SU-DHL-6 (cell line): Measurements from ENCODE around the gene TBL1X.

ENCODE experiments used
- EZH2phosphoT487 ChIP-seq: fragments of 200-600 bp; sonication (generic), shearing (Covaris generic); conservative IDR thresholded peaks from 2 replicates; pipeline ENCODE4 v1.6.1; 2018; ENCODE audit warnings: mild to moderate bottlenecking, antibody characterized with exemption, low read length, moderate library complexity, mixed read lengths
- TF ChIP-seq, protein P1 (sequence below): fragments of 200-600 bp; sonication (generic); IDR thresholded peaks from one replicate; pipeline ENCODE4 v1.5.1; 2017; ENCODE audit warnings: antibody characterized with exemption, mild to moderate bottlenecking, low read length, moderate library complexity; ENCODE audit not compliant: insufficient read depth, poor library complexity, severe bottlenecking

DNA sequence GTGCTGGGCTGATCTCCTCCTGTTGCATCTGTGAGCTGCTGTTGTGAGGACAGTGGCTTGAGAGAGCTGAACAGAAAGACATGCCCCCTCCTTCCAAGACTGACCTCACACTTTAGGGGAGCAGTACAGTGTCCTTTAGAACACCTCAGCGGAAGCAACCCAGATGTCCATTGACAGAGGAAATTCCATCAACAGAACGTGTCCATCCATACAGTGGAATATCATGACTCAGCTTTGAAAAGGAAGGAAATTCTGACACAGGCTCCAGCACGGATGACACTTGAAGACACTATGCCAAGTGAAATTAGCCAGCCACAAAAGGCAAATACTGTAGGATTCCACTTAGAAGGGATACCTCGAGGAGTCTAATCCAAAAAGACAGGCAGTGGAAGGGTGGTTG is 197.3 kb downstream of the TBL1X start:
- TF ChIP-seq, protein P1, sequence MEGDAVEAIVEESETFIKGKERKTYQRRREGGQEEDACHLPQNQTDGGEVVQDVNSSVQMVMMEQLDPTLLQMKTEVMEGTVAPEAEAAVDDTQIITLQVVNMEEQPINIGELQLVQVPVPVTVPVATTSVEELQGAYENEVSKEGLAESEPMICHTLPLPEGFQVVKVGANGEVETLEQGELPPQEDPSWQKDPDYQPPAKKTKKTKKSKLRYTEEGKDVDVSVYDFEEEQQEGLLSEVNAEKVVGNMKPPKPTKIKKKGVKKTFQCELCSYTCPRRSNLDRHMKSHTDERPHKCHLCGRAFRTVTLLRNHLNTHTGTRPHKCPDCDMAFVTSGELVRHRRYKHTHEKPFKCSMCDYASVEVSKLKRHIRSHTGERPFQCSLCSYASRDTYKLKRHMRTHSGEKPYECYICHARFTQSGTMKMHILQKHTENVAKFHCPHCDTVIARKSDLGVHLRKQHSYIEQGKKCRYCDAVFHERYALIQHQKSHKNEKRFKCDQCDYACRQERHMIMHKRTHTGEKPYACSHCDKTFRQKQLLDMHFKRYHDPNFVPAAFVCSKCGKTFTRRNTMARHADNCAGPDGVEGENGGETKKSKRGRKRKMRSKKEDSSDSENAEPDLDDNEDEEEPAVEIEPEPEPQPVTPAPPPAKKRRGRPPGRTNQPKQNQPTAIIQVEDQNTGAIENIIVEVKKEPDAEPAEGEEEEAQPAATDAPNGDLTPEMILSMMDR = no peak
- no peak for TF ChIP-seq EZH2phosphoT487
